ENCODE results near the gene MAST4. TPM values are rescaled to one million over a fixed set of nuclear protein-coding genes. Genes with fewer than 3 reads are reported as not detected.

The MAST4 gene
- total and polyA plus RNA-seq, 2 of the 13 experiments (the other 11 are each of a cell fraction or from before 2014, with no cell fraction given) = 3.4 to 3.7 TPM

DNA sequence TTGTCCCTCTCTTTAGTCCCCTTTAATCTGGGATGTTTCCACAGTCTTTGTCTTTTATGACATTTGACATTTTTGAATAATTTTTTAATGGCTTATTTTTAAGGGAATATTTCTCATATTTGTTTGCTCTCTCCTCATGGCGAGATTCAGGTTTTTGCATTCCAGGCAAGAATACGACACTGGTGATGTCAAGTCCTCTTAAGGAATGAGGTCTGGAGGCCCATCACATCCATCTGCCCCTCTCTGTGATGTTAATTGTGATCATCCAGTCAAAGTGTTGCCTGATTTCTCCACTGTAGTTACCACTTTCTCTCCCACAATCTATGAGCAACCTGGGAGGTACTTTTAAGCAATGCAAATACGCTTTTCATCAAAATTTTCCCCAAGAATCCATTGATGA is 193.2 kb downstream of the MAST4 start:
- H3K9ac ChIP-seq (ENCODE audit: insufficient read depth, low read depth, low read length) = no peak overlapping the region
- no peak overlapping the region for H3K4me2 ChIP-seq (ENCODE audit: low read depth, low read length)
- FAIRE-seq (no peak), DNase-seq (ENCODE audit: low spot score) (no peak), ATAC-seq (no peak)
- H3K9me3 ChIP-seq (ENCODE audit: low read length) = no peaks in the 10 kb centered on the region
- H3K4me3 ChIP-seq (replicated peaks in 1 of 3; ENCODE audit: insufficient read depth in 1 of 3, low read depth in 2 of 3, low read length in 3 of 3) = no peak overlapping the region
- H3K27me3 ChIP-seq (ENCODE audit: control insufficient read depth in 1 of 2, insufficient read depth in 2 of 2, low read length in 2 of 2) = no peaks in the 10 kb centered on the region
- no peaks in the 10 kb centered on the region for H3K4me1 ChIP-seq (ENCODE audit: insufficient read depth, low read length)
- no TSS peak for BruUV-seq (replicated peaks)
- H3K79me2 ChIP-seq (ENCODE audit: insufficient read depth, low read length) = no peaks in the 10 kb centered on the region
- ChIA-PET CTCF (ENCODE audit: low intra/inter-chr PET ratio, low total read pairs) (no interaction called here), POLR2A (no interaction called here)
- no peaks in the 10 kb centered on the region for H4K20me1 ChIP-seq (ENCODE audit: insufficient read depth, low read length)
- H3K27ac ChIP-seq (ENCODE audit: extremely low read length, insufficient read depth, low read length) = no peak overlapping the region
- intact Hi-C loops (cut with micrococcal nuclease; ENCODE audit: unreplicated experiment) = no loop called here
- in situ Hi-C loops (cut with HindIII; ENCODE audit: extremely low pct_ligation_motif_present, low pct_unique_long_range_greater_than_20kb) = no loop called here
- WGBS (ENCODE audit: low lambda C conversion rate) = 15% methylated on average over 3 of the region's 3 CpGs
- TF ChIP-seq ZNF598 (CRISPR knock-in tag; IDR thresholded peaks at IDR 0.05; ENCODE audit: borderline replicate concordance) (no peak), ZNF230 (CRISPR knock-in tag; IDR thresholded peaks at IDR 0.05) (no peak), ZSCAN30 (CRISPR knock-in tag; IDR thresholded peaks at IDR 0.05) (no peak), SIN3B (IDR thresholded peaks at IDR 0.05; ENCODE audit: low read length) (no peak), MXI1 (IDR thresholded peaks at IDR 0.05; ENCODE audit: borderline replicate concordance, low read depth, low read length) (no peak), CBX2 (IDR thresholded peaks at IDR 0.05; ENCODE audit: low read depth, low read length) (no peak), CBX2 (CRISPR knock-in tag; IDR thresholded peaks at IDR 0.05; ENCODE audit: low read depth) (no peak)
- TF ChIP-seq, protein P1, sequence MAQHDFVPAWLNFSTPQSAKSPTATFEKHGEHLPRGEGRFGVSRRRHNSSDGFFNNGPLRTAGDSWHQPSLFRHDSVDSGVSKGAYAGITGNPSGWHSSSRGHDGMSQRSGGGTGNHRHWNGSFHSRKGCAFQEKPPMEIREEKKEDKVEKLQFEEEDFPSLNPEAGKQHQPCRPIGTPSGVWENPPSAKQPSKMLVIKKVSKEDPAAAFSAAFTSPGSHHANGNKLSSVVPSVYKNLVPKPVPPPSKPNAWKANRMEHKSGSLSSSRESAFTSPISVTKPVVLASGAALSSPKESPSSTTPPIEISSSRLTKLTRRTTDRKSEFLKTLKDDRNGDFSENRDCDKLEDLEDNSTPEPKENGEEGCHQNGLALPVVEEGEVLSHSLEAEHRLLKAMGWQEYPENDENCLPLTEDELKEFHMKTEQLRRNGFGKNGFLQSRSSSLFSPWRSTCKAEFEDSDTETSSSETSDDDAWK (CRISPR knock-in tag; IDR thresholded peaks at IDR 0.05) = no peak
- TF ChIP-seq, protein P2, sequence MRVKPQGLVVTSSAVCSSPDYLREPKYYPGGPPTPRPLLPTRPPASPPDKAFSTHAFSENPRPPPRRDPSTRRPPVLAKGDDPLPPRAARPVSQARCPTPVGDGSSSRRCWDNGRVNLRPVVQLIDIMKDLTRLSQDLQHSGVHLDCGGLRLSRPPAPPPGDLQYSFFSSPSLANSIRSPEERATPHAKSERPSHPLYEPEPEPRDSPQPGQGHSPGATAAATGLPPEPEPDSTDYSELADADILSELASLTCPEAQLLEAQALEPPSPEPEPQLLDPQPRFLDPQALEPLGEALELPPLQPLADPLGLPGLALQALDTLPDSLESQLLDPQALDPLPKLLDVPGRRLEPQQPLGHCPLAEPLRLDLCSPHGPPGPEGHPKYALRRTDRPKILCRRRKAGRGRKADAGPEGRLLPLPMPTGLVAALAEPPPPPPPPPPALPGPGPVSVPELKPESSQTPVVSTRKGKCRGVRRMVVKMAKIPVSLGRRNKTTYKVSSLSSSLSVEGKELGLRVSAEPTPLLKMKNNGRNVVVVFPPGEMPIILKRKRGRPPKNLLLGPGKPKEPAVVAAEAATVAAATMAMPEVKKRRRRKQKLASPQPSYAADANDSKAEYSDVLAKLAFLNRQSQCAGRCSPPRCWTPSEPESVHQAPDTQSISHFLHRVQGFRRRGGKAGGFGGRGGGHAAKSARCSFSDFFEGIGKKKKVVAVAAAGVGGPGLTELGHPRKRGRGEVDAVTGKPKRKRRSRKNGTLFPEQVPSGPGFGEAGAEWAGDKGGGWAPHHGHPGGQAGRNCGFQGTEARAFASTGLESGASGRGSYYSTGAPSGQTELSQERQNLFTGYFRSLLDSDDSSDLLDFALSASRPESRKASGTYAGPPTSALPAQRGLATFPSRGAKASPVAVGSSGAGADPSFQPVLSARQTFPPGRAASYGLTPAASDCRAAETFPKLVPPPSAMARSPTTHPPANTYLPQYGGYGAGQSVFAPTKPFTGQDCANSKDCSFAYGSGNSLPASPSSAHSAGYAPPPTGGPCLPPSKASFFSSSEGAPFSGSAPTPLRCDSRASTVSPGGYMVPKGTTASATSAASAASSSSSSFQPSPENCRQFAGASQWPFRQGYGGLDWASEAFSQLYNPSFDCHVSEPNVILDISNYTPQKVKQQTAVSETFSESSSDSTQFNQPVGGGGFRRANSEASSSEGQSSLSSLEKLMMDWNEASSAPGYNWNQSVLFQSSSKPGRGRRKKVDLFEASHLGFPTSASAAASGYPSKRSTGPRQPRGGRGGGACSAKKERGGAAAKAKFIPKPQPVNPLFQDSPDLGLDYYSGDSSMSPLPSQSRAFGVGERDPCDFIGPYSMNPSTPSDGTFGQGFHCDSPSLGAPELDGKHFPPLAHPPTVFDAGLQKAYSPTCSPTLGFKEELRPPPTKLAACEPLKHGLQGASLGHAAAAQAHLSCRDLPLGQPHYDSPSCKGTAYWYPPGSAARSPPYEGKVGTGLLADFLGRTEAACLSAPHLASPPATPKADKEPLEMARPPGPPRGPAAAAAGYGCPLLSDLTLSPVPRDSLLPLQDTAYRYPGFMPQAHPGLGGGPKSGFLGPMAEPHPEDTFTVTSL (CRISPR knock-in tag; IDR thresholded peaks at IDR 0.05; ENCODE audit: borderline replicate concordance) = no peak
- TF ChIP-seq, protein P3, sequence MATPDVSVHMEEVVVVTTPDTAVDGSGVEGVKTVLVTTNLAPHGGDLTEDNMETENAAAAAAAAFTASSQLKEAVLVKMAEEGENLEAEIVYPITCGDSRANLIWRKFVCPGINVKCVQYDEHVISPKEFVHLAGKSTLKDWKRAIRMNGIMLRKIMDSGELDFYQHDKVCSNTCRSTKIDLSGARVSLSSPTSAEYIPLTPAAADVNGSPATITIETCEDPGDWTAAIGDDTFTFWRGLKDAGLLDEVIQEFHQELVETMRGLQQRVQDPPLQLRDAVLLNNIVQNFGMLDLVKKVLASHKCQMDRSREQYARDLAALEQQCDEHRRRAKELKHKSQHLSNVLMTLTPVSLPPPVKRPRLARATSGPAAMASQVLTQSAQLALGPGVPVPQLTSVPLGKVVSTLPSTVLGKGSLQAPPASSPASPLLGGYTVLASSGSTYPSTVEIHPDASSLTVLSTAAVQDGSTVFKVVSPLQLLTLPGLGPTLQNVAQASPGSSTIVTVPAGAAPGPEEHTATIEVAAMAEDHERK (CRISPR knock-in tag; IDR thresholded peaks at IDR 0.05; ENCODE audit: low read depth) = no peak
- TF ChIP-seq, protein P4, sequence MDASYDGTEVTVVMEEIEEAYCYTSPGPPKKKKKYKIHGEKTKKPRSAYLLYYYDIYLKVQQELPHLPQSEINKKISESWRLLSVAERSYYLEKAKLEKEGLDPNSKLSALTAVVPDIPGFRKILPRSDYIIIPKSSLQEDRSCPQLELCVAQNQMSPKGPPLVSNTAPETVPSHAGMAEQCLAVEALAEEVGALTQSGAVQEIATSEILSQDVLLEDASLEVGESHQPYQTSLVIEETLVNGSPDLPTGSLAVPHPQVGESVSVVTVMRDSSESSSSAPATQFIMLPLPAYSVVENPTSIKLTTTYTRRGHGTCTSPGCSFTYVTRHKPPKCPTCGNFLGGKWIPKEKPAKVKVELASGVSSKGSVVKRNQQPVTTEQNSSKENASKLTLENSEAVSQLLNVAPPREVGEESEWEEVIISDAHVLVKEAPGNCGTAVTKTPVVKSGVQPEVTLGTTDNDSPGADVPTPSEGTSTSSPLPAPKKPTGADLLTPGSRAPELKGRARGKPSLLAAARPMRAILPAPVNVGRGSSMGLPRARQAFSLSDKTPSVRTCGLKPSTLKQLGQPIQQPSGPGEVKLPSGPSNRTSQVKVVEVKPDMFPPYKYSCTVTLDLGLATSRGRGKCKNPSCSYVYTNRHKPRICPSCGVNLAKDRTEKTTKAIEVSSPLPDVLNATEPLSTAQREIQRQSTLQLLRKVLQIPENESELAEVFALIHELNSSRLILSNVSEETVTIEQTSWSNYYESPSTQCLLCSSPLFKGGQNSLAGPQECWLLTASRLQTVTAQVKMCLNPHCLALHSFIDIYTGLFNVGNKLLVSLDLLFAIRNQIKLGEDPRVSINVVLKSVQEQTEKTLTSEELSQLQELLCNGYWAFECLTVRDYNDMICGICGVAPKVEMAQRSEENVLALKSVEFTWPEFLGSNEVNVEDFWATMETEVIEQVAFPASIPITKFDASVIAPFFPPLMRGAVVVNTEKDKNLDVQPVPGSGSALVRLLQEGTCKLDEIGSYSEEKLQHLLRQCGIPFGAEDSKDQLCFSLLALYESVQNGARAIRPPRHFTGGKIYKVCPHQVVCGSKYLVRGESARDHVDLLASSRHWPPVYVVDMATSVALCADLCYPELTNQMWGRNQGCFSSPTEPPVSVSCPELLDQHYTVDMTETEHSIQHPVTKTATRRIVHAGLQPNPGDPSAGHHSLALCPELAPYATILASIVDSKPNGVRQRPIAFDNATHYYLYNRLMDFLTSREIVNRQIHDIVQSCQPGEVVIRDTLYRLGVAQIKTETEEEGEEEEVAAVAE (CRISPR knock-in tag; IDR thresholded peaks at IDR 0.05; ENCODE audit: borderline replicate concordance) = no peak
- H3K36me3 ChIP-seq (replicated peaks in 1 of 2; ENCODE audit: control insufficient read depth in 1 of 2, insufficient read depth in 2 of 2, low read length in 2 of 2) = no peaks in the 10 kb centered on the region
- H2AFZ ChIP-seq (ENCODE audit: low read length) = no peak overlapping the region

All from HepG2 (cell line).